Measurements from ENCODE around the gene TTC28.

Gene TTC28

GRCh38 chr22:28241656-28242290 lies 437.9 kb downstream of the TTC28 start:
- H3K4me3 ChIP-seq (ENCODE audit: low read depth, low read length), result no peak overlapping the region
- TF ChIP-seq CTCF (IDR thresholded peaks at IDR 0.05; ENCODE audit: borderline replicate concordance, insufficient read depth, low read depth, low read length), result no peak

- no peak for TF ChIP-seq CTCF (IDR thresholded peaks at IDR 0.05; ENCODE audit: borderline replicate concordance, insufficient read depth, low read depth, low read length)
Measured at GRCh38 chr22:28239941-28240340, 439.7 kb downstream of the TTC28 start.

GRCh38 chr22:28237783-28238182 lies 441.9 kb downstream of the TTC28 start:
- no peak for TF ChIP-seq CTCF (IDR thresholded peaks at IDR 0.05; ENCODE audit: borderline replicate concordance, insufficient read depth, low read depth, low read length)
- no peak overlapping the region for H3K4me3 ChIP-seq (ENCODE audit: low read depth, low read length)

More at GRCh38 chr22:28239941-28240340, 439.7 kb downstream of the TTC28 start:
- no peak overlapping the region for H3K4me3 ChIP-seq (ENCODE audit: low read depth, low read length)

- H3K4me3 ChIP-seq (ENCODE audit: low read depth, low read length), result no peak overlapping the region
- TF ChIP-seq CTCF (IDR thresholded peaks at IDR 0.05; ENCODE audit: borderline replicate concordance, insufficient read depth, low read depth, low read length), result no peak
Measured at GRCh38 chr22:28237112-28237511, 442.5 kb downstream of the TTC28 start.

- TF ChIP-seq CTCF (IDR thresholded peaks at IDR 0.05; ENCODE audit: borderline replicate concordance, insufficient read depth, low read depth, low read length), result no peak
- H3K4me3 ChIP-seq (ENCODE audit: low read depth, low read length), result no peak overlapping the region
Measured at GRCh38 chr22:28232204-28232603, 447.4 kb downstream of the TTC28 start.

- no peak overlapping the region for H3K4me3 ChIP-seq (ENCODE audit: low read depth, low read length)
- no peak for TF ChIP-seq CTCF (IDR thresholded peaks at IDR 0.05; ENCODE audit: borderline replicate concordance, insufficient read depth, low read depth, low read length)
Measured at GRCh38 chr22:28231441-28231840, 448.2 kb downstream of the TTC28 start.

GRCh38 chr22:28230671-28231070 lies 449.0 kb downstream of the TTC28 start:
- H3K4me3 ChIP-seq (ENCODE audit: low read depth, low read length), result no peak overlapping the region
- TF ChIP-seq CTCF (IDR thresholded peaks at IDR 0.05; ENCODE audit: borderline replicate concordance, insufficient read depth, low read depth, low read length), result no peak

All from GM12875 (cell line).